ENCODE measurements around the gene TCERG1L. TPM values are rescaled to one million over a fixed set of nuclear protein-coding genes. Genes with fewer than 3 reads are reported as not detected.

The TCERG1L gene
- total and polyA plus RNA-seq, 9 of the 15 experiments (the other 6 are each of a cell fraction or from before 2014, with no cell fraction given), result not detected

DNA sequence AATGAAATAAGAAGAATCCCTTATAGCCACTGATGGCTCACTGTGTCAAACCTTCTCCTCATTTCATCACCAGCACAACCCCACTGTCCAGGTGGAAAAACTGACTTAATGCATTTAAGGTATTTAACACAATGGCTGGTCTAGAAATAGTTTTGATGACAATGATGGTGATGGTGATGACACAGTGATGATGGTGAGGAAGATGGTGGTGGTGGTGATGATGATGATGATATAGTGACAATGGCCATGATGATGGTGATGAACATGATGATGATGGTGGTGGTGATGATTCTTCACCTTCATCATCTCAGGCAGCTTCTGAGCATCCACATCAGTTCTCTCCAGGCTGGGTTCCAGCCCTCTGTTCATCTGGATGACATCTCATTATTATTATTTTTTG lies 186.6 kb downstream of the TCERG1L start (continued):
- TF ChIP-seq FOXK2 (conservative IDR thresholded peaks at IDR 0.05 in 1 of 2, IDR thresholded peaks at IDR 0.05 in 1 of 2; ENCODE audit: low read depth in 2 of 2) (no peak), TBP (optimal IDR thresholded peaks at IDR 0.05; ENCODE audit: low read depth, low read length) (no peak), LARP7 (IDR thresholded peaks at IDR 0.05) (no peak), SMARCC2 (IDR thresholded peaks at IDR 0.05; ENCODE audit: low read depth) (no peak), ERF (CRISPR knock-in tag; IDR thresholded peaks at IDR 0.05) (no peak), KAT2B (IDR thresholded peaks at IDR 0.05; ENCODE audit: low read depth, low read length) (no peak), ZC3H8 (IDR thresholded peaks at IDR 0.05) (no peak), FOXJ3 (CRISPR knock-in tag; IDR thresholded peaks at IDR 0.05) (no peak)
- TF ChIP-seq, protein P1, sequence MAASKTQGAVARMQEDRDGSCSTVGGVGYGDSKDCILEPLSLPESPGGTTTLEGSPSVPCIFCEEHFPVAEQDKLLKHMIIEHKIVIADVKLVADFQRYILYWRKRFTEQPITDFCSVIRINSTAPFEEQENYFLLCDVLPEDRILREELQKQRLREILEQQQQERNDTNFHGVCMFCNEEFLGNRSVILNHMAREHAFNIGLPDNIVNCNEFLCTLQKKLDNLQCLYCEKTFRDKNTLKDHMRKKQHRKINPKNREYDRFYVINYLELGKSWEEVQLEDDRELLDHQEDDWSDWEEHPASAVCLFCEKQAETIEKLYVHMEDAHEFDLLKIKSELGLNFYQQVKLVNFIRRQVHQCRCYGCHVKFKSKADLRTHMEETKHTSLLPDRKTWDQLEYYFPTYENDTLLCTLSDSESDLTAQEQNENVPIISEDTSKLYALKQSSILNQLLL (CRISPR knock-in tag; IDR thresholded peaks at IDR 0.05; ENCODE audit: borderline replicate concordance), result no peak

DNA sequence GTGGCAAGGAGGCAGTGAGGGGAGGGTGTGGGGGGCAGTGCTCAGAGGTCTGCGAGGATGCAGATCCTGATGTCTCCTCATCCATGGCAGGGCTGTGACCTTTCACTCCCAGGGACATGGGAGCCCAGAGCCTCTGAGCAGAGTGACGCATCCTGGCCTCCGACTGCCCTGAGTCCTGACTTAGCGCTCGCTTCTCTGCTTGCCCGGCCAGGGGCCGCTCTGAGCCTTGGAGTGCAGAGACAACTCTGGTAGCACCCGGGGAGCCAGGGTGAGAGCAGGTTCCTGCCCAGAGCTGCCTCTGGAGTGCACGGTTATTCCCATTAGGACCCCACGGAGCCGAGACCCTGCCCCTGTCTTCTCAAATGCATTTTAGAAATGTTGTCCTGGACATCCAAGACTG lies 188.0 kb downstream of the TCERG1L start:
- Histone ChIP-seq H3K27me3 (ENCODE audit: control insufficient read depth in 2 of 2, insufficient read depth in 2 of 2, low read length in 2 of 2) (no peaks in the 10 kb centered on the region; a peak in 2 of 5 replicates), H3K4me2 (ENCODE audit: insufficient read depth, low read length) (no peak overlapping the region), H3K27ac (ENCODE audit: extremely low read depth, low read depth, low read length) (no peak overlapping the region), H3K9me1 (ENCODE audit: control insufficient read depth, insufficient read depth, low read length) (no peaks in the 10 kb centered on the region), H3K9me3 (replicated peaks; ENCODE audit: control insufficient read depth, insufficient read depth, low read depth, low read length) (no peaks in the 10 kb centered on the region), H2AFZ (ENCODE audit: low read depth, low read length) (no peak overlapping the region), H3K4me3 (no peak overlapping the region), H3K9ac (ENCODE audit: insufficient read depth in 1 of 2, low read depth in 2 of 2, low read length in 2 of 2) (no peak overlapping the region), H3K4me1 (replicated peaks in 1 of 2; ENCODE audit: control insufficient read depth in 2 of 2, insufficient read depth in 2 of 2, low read length in 2 of 2) (no peaks in the 10 kb centered on the region), H3K36me3 (ENCODE audit: control insufficient read depth, insufficient read depth, low read length) (no peaks in the 10 kb centered on the region), H4K20me1 (replicated peaks; ENCODE audit: control insufficient read depth, insufficient read depth, low read length) (no peaks in the 10 kb centered on the region), H3K79me2 (ENCODE audit: control insufficient read depth, insufficient read depth, low read length) (no peaks in the 10 kb centered on the region)
- no peak for TF ChIP-seq POU5F1 (IDR thresholded peaks at IDR 0.05; ENCODE audit: borderline replicate concordance, low read depth, low read length, partially characterized antibody)
- no peak for TF ChIP-seq LARP7 (IDR thresholded peaks at IDR 0.05)
- TF ChIP-seq, protein P2, sequence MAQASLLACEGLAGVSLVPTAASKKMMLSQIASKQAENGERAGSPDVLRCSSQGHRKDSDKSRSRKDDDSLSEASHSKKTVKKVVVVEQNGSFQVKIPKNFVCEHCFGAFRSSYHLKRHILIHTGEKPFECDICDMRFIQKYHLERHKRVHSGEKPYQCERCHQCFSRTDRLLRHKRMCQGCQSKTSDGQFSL (CRISPR knock-in tag; IDR thresholded peaks at IDR 0.05), result no peak
- TF ChIP-seq, protein P2 (tag; IDR thresholded peaks at IDR 0.05), result no peak
- no peak for TF ChIP-seq RBM17 (IDR thresholded peaks at IDR 0.05; ENCODE audit: borderline replicate concordance, low read depth, low read length)
- TF ChIP-seq CCAR2 (IDR thresholded peaks at IDR 0.05; ENCODE audit: low read depth, low read length), result no peak
- TF ChIP-seq, protein P3, sequence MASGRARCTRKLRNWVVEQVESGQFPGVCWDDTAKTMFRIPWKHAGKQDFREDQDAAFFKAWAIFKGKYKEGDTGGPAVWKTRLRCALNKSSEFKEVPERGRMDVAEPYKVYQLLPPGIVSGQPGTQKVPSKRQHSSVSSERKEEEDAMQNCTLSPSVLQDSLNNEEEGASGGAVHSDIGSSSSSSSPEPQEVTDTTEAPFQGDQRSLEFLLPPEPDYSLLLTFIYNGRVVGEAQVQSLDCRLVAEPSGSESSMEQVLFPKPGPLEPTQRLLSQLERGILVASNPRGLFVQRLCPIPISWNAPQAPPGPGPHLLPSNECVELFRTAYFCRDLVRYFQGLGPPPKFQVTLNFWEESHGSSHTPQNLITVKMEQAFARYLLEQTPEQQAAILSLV (tag; IDR thresholded peaks at IDR 0.05), result no peak
- no peak for TF ChIP-seq HMGN3 (IDR thresholded peaks at IDR 0.05; ENCODE audit: borderline replicate concordance, extremely low read depth, insufficient read length, low read depth, low read length)
- ATAC-seq (no peak), DNase-seq (ENCODE audit: extremely low read depth in 1 of 4, low spot score in 3 of 4) (no peak), FAIRE-seq (no peak)
- ChIA-PET CTCF (ENCODE audit: low intra/inter-chr PET ratio) (no interaction called here), POLR2A (no interaction called here)
- WGBS (ENCODE audit: insufficient coverage, low coverage, missing lambda C conversion rate), result 4% methylated on average over 9 of the region's 11 CpGs
- no TSS peak for BruUV-seq (replicated peaks)
- in situ Hi-C loops (cut with MboI), result no loop called here
- intact Hi-C loops (cut with micrococcal nuclease), result no loop called here
